Measurements from ENCODE around the gene SOSTDC1.

GRCh38 chr7:16430133-16430532, 35.4 kb downstream of the SOSTDC1 start:
- no peak for TF ChIP-seq POLR2A (IDR thresholded peaks at IDR 0.05)
- TF ChIP-seq CTCF (IDR thresholded peaks at IDR 0.05): no peak

All from lower leg skin (tissue), 3 donors.